SK-N-SH treated with all-trans-retinoic acid at 6 μM for 48 hours (cell line): Measurements from ENCODE around the gene MUC16.

Experiments
- ATAC-seq: fragments of 200-7000 bp; cut with Tn5 transposase; 3 replicates; pipeline ENCODE4 v1.9.1; 2020; ENCODE audit warnings: mild to moderate bottlenecking, moderate library complexity
- CSDC2 ChIP-seq: fragments of 250-450 bp; sonication (Bioruptor Pico); IDR thresholded peaks from 2 replicates; pipeline ENCODE4 v1.5.0; 2020; ENCODE audit warnings: mild to moderate bottlenecking, moderate library complexity
- ESRRG ChIP-seq: fragments of 250-450 bp; sonication (Bioruptor Pico); IDR thresholded peaks from 2 replicates; pipeline ENCODE4 v1.6.1; 2021; ENCODE audit warnings: mild to moderate bottlenecking
- ISL1 ChIP-seq: fragments of 250-450 bp; sonication (Bioruptor Pico); IDR thresholded peaks from 2 replicates; pipeline ENCODE4 v2.1.2; 2022; ENCODE audit warnings: mild to moderate bottlenecking, moderate library complexity
- RARB ChIP-seq: fragments of 250-450 bp; sonication (Bioruptor Pico); IDR thresholded peaks from 2 replicates; pipeline ENCODE4 v1.8.0; 2021; ENCODE audit warnings: mild to moderate bottlenecking, moderate library complexity
- SNAI2 ChIP-seq: fragments of 250-450 bp; sonication (Bioruptor Pico); IDR thresholded peaks from 2 replicates; pipeline ENCODE4 v1.5.0; 2020; ENCODE audit warnings: mild to moderate bottlenecking, moderate library complexity
- ZC3H10 ChIP-seq: fragments of 250-450 bp; sonication (Bioruptor Pico); IDR thresholded peaks from 2 replicates; pipeline ENCODE4 v1.5.1; 2021; ENCODE audit warnings: mild to moderate bottlenecking, moderate library complexity
- ZFP30 ChIP-seq: fragments of 450-650 bp; formaldehyde crosslinking; IDR thresholded peaks from 2 replicates; pipeline ENCODE4 v1.5.0; 2022; ENCODE audit warnings: mild to moderate bottlenecking, moderate library complexity
- ZNF565 ChIP-seq: fragments of 450-650 bp; formaldehyde crosslinking; conservative IDR thresholded peaks from 2 replicates; pipeline ENCODE4 v1.5.0; 2020; ENCODE audit warnings: low read depth, mild to moderate bottlenecking, moderate library complexity

Gene MUC16

DNA sequence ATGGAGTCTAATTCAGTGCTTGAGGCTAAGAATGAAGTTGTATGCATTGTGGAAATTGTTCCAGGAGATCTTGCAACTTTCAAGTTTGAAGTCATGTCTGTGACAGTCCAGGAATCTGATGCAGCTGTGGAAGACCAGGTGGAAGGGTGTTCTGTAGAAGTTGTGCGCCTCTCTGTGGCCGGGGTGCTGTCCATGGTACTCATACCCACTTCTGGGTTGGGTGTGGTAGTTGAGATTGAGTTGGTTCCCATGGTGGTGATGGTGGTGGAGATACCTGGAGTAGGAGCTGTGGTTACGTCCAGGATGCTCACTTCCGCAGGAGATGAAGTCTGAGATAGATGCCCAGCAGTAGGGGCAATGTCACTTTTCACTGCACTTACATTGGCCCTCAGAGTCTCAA lies 44.3 kb downstream of the MUC16 start:
- ATAC-seq: no peak
- TF ChIP-seq ZFP30 (no peak), SNAI2 (CRISPR knock-in tag) (no peak), ISL1 (CRISPR knock-in tag) (no peak), RARB (CRISPR knock-in tag) (no peak), ZC3H10 (no peak), CSDC2 (CRISPR knock-in tag) (no peak), ZNF565 (CRISPR knock-in tag) (no peak), ESRRG (CRISPR knock-in tag) (no peak)
